NCI-H748 (cell line): Measurements from ENCODE around the gene RNF38.
"Not testable (repeated sequence)": the region's sequence is repeated elsewhere in the genome, so short reads cannot be mapped to it uniquely, and the experiment has no call there.

ENCODE experiments used
- DNase-seq: peaks from one replicate; lab custom pipeline; 2025; ENCODE audit not compliant: unreplicated experiment; lab: John Stamatoyannopoulos, UW

The RNF38 gene

DNA sequence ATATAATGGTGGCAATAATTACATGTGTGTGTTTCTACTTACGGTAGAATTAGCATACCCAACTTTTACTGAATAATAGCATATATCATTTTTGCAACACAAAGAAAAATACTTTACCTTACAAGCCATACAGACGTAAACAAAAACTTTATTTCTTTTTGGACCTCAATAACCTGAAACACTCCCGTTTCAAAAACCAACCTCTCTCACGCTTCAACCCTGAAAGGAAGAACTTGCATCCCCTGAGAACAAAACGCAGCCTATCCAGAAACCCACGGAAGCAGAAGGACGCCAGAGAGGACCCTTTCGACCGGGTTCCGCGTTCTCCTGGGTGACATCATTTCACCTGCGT is at the start of gene RNF38:
Gene RNF38 (minus strand): TSS at position 290 of the 352 bp plus-strand sequence. CDS start 161 bp downstream, at position 129.
- no peak for DNase-seq

DNA sequence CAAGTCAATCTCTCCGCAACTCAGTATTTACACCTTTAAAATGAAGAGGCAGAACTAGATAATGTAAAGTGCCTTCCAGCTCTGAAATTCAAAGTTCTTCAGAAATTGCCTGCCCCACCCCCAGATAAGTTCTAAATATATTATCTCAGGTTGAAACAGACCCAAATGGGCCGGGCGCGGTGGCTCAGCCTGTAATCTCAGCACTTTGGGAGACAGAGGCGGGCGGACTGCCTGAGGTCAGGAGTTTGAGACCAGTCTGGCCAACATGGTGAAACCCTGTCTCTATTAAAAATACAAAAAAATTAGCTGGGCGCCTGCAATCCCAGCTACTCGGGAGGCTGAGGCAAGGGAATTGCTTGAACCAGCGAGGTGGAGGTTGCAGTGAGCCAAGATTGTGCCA is 48.5 kb upstream of the RNF38 start:
- not testable (repeated sequence) for DNase-seq

DNA sequence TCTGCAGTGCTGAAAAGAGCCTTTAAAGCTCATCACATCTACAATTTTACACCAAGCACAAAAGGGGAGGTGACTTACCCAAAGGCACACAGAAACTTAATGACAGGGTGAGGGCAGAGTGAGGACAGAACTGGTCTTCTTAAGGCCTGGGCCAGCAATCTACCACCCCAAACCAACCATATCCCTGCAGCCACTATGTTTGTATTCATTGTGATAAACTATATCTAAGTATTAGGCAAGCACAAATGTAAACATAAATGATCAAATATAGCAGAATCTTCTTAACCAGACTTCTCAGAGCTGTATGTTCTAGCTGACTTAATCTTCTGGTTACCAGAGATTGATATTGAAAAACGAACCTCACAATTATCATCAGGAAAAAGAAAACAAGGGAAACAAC is 47.9 kb upstream of the RNF38 start:
- no peak for DNase-seq

DNA sequence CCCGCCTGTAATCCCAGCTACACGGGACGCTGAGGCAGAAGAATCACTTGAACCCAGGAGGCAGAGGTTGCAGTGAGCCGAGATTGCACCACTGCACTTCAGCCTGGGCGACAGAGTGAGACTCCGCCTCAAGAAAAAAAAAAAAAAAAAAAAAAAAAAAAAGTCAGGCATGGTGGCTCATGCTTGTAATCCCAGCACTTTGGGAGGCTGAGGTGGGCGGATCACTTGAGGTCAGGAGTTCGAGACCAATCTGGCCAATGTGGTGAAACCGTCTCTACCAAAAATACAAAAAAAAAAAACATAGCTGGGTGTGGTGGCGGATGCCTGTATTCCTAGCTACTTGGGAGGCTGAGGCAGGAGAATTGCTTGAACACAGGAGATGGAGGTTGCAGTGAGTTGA is 46.6 kb upstream of the RNF38 start:
- not testable (repeated sequence) for DNase-seq

DNA sequence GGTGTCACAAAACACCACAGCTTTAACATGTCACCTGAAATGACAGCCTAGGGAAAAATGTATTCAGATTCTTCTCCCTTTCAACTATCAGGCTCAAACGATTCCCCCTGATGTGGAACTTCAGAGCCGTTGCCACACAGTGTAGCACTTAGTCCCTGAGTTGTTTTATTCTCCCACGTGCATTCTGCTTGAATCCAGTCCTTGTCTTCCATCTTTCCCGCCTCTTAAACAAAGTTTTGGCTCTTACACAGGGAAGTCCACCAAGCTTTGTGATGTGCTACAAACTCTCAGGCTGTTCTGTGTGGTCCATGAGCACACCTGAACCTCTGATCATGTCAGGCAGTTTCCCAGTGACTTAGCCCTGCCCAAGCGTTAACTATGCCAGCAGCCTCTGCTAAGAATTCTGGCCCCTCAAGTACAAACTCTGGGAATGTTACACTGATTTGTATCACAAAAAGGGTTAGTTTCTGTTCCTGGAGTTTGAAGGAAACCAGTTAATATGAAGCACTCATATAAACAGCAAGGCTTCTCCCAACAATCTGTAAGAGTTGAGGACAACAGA is 45.8 kb upstream of the RNF38 start:
- DNase-seq: no peak

DNA sequence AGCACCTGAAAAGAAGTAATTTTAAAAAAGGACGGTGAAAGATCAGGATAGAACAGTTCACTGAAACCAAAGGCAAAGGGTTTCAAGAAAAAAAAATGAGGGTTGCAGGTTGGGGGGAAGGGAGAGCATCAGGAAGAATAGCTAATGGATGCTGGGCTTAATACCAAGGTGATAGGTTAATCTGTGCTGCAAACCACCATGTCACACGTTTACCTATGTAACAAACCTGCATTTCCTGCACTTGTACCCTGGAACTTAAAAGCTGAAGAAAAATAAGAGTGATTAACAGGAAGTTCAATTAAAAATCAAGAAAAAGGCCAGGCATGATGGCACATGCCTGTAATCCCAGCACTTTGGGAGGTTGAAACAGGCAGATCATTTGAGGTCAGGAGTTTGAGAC is 44.1 kb upstream of the RNF38 start:
- DNase-seq: no peak

DNA sequence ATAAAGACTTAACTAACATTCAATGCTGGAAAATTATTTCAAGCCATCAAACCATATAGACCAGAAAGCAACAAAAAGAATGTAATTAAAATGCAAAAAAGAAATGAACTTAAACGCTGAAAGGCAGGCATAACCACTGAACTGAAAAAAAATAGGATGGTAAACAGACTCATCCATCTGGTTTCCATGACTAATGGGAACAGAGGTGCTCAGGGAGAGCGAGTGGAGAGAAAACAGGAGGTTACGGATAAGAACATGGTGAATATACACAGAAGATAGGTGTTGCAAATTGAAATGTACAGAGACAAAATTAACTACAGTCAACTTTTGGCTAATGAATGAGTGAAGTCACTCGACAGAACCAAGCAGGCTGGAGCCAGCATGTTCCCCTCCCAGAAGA is 43.5 kb upstream of the RNF38 start:
- DNase-seq: no peak

DNA sequence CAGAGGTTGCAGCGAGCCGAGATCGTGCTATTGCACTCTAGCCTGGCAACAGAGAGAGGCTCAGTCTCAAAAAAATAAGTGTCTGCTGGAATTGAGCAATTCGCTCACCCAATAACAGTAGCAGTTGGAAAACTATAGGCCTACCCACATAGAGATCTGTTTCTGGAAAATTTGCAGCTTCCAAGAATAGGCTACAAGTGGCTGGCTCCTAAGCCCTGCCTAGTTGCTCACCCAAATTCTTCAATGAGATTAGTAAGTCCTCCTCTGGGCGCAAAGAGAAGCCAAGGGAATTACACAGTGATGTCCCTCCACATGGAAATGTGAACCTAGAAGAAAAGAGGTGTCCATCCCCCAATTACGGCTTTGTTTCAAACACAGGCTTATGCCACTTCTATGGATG is 42.6 kb upstream of the RNF38 start:
- DNase-seq: no peak

DNA sequence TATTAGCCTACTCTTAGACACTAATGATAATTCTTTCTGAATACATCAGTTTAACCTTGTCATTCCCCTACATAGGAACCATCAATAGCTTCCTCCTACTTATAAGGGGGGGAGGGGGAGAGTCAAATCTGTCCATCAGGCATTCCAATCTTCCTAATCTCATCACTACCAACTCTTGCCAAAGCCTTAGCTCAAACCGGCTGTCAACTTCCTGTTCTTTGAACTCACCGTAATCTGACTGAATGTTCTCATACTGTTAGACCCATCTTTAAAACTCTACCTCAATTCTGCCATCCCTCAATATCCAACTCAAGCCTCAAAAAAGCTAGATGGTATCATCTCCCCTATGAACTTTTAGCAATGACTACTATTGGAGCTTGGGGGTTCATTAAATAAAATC is 41.9 kb upstream of the RNF38 start:
- DNase-seq: no peak

DNA sequence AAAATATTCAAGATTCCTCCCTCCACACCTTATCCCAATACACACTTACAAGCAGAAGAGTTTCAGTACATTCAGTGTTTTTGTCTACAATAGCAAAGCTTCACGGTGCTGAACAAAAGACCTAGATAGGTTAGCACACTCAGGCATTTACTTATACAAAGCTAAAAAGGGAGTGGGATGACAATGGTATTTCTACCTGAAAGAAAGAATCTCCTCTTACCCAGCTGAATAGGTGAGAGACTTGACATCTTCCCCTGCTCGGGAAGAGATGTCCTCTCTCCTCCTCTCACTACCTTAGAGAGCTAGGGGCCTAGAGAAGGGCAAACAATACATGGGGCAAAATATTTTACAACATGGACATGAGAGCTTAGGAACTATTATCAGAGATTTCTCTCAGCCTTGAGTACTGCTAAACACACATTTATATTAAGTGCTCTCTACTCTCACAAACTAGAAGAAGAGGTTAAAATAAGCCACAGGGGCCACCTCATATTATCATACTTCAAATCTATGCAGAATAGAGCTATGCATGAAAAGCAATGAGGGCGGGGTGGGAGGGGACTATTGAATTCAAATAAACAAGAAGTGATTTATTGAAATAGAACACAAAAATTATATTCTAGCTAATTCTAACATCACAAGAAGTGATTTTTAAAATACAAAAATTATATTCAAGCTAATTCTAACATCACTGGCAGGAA is 38.6 kb upstream of the RNF38 start:
- DNase-seq: no peak

DNA sequence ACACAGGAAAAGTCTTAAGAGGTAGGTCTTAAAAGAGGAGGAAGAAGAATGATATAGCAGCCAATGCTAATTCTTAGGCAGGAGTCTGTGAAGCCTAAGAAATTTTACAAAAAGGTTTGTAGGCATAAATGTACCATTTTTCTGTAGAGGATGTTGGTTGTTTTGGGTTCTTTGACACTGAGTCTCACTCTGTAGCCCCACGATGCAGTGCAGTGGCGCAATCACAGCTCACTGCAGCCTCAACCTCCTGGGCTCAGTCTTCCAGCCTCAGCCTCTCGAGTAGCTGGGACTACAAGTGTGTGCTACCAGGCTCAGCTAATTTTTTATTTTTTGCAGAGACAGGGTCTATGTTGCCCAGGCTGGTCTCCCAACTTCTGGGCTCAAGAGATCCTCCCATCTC is 37.7 kb upstream of the RNF38 start:
- no peak for DNase-seq

DNA sequence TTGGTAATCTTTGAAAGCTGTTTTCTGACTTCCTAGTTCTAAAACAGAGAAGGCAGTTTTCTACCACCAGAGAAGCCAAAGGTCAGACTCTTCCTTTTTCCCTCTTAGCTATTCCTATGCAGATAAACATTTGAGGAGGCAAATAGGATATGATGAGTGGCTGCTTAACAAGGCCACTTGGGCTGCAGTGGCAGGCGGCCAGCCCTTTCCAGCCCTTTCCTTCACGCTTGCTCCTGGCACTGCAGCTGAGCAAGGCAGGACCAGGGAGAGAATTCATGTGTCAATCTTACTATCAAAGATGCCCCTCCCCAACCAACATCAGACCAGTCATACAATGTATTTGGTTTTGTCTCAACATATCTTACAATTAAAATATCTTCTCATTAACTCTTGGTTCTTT is 36.8 kb upstream of the RNF38 start:
- DNase-seq: no peak

DNA sequence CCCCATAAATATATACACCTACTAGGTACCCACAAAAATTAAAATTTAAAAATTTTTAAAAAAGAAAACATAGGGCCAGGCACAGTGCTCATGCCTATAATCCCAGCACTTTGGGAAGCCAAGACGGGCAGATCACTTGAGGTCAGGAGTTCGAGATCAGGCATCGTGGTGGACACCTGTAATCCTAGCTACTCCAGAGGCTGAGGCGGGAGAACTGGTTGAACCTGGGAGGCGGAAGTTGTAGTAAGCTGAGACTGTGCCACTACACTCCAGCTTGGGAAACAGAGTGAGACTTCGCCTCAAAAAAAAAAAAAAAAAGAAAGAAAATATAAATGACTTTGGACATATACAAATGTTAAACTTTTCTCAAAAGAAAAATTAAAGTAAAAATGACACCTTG is 33.3 kb upstream of the RNF38 start:
- DNase-seq: no peak

DNA sequence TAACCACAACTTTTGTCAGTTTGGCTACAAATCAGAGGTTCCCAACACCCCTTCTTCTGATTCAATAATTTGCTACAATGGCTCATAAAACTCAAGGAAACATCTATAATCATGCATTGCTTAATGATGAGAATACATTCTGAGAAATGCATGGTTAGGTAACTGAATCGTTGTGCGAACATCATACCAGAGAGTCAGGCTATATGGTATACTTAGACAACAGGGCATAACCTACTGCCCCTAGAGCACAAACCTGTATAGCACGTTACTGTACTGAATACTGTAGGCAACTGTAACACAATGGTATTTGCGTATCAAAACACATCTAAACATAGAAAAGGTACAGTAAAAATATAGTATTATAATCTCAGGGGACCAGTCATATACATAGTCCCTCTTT is 31.0 kb upstream of the RNF38 start:
- no peak for DNase-seq

DNA sequence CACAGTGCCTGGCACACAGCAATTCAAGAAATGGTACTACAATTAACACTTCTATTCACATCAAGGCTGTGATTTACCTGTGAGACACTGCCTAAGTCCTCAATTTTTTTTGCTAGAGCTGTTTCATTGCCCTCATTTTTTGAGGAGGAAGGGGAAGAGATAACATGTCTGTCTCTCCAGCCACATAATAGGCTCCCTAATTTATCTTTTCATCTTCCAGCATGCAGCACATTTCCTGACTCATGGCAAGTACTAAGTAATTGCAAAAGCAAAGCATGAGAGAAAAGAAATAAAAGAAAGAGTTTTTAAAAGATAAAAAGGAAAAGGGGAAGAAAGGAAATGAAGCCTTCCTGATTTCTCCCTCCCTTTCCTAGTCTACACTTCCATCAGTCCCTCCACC is 26.9 kb upstream of the RNF38 start:
- no peak for DNase-seq

DNA sequence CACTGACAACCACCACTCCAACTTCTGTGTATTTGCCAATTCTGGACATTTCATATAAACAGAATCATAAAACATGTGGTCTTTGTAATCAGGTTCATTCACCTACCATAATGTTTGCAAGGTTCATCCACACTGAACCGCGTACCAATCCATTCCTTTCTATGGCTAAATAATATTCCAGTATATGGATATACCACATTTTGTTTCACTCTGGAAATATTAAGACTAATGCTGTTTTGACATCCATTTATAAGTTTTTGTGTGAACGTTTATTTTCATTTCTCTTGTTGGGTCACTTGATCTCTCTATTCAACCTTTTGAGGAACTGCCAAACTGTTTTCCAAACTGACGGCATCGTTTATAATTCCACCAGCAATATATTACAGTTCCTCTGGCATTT is 26.3 kb upstream of the RNF38 start:
- no peak for DNase-seq

DNA sequence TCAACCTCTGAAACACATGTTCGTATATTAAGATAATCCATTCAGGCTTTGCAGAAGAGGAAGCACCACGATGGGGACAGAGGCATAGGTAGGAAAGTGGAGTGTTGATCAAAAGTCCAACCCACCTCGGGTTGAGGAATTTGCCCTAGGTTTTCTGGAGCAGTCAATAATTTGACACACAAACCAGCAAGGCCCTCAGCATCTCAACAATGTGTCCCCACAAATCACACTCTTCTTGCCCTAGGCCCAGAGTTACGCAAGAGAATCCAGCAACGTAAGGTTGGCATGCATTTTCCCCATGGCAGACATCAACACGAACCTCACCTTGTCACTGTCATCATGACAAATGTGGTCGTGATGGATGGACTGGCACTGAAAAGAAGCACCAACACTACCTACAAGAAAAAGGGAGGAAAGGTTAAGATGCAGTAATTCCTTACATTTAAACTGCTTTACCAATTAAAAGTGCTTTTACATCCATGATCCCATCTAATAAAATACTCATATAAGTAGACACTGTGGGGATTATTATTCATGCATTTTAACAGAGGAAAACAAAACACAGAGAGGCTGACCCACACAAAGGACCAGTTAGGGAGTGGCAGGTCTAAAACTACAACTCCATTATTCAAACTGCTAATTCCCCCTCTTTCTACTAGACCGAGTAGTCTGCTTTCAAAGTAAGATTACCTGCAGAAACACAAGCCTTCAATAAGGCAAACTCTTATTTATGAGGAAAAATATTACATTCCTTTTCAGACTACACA is 24.4 kb upstream of the RNF38 start:
- no peak for DNase-seq

DNA sequence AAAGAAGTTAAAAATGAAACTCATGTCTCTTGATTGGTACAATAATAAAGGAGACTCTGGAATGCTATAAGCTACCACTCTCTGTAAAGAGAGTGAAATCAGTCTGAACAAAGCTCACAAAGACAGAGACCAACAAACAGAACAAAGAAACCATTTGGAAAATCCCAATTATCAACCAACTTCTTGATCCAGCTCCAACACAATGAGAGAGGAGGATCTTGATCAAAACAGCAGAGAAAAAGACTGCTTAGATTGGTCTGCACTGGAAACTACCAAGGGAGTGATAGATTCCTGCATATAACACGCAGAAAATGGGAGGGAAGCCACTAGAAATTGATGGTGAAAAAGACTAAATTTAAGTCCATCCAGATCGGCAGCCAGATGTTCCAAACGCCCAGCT is 23.1 kb upstream of the RNF38 start:
- no peak for DNase-seq

DNA sequence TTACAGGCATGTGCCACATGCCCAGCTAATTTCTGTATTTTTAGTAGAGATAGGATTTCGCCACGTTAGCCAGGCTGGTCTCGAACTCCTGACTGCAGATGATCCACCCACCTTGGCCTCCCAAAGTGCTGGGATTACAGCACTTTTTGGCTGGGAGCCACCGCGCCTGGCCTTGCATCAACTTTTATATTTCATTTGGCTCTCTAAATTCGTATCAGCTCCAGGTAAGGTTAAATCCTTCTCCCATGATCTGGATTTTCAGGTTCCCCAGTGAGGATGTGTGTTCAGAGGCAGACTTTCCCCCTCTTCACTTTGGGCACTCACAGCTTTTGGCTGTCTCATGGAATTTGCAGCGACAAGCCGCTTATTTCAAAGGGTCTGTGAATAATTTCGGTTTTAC is 16.8 kb upstream of the RNF38 start:
- DNase-seq: no peak

DNA sequence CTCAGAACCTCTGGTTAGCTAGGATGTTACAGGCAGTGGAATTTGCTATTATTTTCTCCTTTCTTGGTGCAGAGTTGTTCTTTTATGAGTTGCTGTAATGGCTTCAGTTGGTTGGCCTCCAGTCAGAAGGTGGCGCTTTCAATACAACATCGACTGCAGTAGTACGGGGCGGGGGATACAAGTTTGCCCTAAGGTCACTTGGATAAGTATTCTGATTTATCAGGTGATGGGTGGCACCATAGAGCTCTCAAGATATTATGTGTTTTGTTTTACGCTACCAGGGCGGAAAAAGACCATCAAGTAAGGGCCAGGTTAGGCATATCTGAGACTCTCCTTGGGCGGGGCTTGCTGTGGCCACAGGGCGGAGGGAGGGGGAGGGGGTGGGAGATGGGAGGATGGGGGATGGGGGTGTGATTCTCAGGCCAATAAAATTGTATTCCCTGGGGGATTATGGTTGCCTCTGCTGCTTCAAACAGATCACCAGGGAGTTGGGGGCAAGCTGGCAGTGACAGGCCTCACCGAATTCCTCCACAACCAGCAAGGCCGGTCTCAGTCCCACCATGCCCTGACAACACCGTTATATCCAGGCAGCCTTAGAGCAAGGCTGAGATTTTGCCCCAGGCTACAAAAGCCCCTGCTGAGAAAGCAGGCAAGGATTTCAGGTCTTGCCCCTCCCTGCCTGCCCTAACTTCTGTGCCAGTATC is 15.9 kb upstream of the RNF38 start:
- peak; percentile 22 for DNase-seq

DNA sequence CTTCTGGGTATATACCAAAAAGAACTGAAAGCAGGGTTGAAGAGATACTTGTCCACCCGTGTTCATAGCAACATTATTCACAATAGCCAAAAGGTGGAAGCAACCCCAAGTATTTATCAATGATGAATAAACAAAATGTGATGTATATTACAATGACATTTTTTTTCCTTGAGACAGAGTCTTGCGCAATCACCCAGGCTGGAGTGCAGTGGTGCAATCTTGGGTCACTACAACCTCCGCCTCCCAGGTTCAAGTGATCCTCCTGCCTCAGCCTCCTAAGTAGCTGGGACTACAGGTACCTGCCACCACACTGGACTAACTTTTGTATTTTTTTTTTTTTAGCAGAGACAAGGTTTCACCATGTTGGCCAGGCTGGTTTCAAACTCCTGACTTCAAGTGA is 11.3 kb upstream of the RNF38 start:
- not testable (repeated sequence) for DNase-seq

DNA sequence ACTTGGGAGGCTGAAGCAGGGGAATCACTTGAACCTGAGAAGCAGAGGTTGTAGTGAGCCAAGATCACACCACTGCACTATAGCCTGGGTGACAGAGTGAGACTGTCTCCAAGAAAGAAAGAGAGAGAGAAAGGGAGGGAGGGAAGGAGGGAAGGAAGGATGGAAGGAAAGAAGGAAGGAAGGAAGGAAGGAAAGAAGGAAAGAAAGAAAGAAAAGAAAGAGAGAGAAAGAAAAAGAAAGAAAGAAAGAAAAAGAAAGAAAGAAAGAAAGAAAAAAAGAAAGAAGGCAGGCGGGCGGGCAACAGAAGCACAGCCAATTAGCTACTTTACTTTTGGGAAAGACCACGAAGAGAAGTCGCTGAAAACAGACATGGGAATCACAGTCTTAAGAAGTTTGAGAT is 9.0 kb upstream of the RNF38 start:
- not testable (repeated sequence) for DNase-seq
